GM21717 (cell line): ENCODE data around the gene MAN1C1.

Source experiments
- ATAC-seq: cut with Tn5 transposase; IDR thresholded peaks from one replicate; pipeline ENCODE4 v1.9.1; 2021; ENCODE audit warnings: mild to moderate bottlenecking, moderate library complexity; ENCODE audit not compliant: unreplicated experiment

The MAN1C1 gene

GRCh38 chr1:25675729-25676476 lies 59.3 kb downstream of the MAN1C1 start:
- peak; percentile 95 for ATAC-seq

DNA sequence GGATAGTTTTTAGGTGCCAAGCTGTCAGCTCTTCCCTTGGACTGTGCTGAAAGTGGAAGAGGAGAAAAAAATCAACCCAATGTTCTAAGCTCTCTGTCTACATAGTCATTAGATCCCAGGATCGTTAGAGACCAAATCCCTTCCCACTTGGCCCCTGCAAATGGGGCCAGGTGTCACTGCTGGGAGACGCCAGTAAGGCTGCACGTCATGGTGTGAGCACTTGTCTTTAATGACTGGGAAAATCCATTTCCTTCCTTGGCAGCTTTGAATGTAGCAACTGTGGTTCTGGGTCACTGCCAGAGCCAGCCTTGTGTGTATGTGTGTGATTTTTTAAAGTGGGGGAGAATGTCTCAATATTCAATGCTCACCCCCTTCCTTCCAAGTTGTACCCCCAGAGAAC lies 59.9 kb downstream of the MAN1C1 start:
- ATAC-seq, result no peak

DNA sequence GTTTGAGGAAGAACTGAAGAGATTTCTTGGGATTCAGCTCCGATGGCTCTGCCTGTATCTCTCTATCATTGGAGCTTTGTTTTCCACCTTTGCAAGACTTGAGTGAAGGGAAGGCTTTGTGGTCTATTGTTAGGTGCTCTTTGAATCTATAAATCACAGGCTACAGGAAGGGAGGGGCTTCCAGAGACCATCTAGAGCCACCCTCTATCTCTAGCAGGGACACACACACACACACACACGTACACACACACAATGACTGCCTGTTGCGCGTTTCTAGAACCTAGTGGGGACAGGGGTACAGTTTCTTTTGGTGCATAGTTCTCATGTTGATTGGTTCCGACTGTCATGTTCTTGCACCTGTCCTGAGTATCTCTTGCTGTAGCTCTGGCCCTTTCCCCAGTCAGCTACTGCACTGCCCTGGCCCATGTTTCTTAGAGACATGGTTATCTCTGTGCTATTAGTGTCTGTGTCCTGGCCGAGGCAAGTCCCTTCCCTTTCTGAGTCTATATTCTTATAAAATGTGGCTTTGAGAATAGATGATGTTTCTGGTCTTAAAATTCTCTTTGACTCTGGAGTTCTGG lies 60.7 kb downstream of the MAN1C1 start:
- ATAC-seq, result no peak

- ATAC-seq, result no peak
Measured at GRCh38 chr1:25679171-25679570, 62.6 kb downstream of the MAN1C1 start.

DNA sequence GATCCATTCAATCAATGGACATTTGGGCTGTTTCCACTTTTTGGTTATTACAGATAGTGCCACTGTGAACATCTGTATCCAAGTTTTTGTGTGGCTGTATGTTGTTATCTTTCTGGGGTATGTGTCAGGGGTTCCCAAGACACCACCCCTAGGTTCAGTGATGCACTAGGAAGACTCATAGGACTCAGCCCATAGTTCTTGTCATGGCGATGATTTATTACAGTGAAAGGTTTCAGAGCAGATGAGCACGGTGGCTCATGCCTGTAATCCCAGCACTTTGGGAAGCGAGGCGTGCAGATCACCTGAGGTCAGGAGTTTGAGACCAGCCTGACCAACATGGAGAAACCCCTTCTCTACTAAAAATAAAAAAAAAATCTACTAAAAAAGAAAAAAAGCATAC lies 64.1 kb downstream of the MAN1C1 start:
- ATAC-seq, result no peak

DNA sequence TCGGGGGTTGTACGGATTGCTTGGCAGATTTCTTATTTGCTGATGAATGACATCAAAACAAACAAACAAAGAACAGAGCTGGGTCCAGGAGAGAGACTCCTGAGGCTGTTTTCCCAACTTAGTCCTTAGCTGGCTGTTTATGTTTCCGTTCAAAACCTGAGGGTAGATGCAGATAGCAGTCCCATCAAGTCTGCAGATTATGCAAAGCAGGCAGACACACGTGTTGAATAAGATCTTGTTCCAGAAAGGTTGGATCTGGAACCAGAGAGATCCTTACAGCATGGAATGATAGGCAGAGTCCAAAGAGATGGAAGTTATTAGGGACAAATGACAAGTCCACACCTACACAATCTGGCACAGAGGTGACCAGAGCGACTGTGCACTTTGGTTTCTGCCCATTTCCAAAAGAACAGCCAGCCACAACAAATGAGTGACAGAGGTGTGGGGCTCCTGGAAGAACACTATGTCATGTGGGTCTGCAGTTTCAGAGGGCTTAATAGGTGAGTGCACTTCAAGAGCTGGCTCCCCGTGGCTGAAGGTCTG lies 65.5 kb downstream of the MAN1C1 start:
- ATAC-seq, result no peak

GRCh38 chr1:25683177-25683576 lies 66.6 kb downstream of the MAN1C1 start:
- no peak for ATAC-seq

DNA sequence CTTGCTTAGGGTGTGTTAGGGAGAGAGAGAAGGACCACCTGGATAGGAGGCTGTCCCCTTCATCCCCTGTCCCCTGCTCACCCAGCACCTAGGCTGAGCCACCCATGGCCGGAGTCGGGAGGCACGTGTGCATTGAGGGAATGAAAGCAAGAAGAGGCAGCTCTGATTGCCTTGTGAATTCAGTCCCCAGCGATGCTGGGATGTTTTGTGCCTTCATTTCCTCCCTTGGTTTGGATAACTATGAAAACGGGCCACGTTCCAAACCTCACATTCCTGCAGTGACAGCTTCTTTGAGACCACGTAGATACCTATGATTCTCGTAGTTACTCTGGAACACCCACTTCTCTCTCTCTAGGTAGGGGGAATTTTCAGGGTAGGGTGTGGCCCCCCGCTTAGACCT lies 67.1 kb downstream of the MAN1C1 start:
- ATAC-seq, result no peak

DNA sequence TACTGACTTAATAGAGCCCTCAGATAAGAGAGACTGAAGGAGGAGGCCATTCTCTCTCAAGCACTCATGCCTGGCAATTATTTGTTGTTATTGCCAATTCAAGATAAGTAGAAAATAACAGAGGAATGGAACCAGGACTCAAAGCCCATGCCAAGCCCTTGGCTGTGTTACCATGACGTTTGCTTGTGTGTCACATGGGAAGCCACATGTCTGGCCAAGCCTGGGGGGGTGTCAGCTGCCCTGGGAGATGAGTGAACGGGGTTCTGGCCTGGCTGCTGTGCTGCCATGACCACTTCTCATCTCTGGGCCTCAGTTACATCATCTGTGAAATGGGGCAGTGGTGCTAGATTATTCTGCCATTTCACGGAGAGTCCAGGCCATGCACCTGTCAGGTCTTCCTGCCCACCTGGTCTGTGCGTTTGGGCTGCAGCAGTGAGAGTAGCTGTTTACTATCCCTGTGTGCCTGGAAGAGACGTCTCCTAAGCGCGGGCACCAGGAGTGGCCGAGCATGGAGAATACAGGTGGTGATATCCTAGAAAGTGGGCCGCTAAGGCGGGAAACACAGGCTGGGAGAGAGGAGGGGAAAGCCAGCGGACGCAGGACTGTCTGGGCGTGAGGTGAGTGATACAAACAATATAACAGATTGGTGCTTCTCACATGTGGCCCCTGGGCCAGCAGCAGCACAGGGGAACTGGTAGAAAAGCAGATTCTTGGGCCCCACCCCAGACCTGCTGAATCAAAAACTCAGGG lies 67.8 kb downstream of the MAN1C1 start:
- no peak for ATAC-seq

DNA sequence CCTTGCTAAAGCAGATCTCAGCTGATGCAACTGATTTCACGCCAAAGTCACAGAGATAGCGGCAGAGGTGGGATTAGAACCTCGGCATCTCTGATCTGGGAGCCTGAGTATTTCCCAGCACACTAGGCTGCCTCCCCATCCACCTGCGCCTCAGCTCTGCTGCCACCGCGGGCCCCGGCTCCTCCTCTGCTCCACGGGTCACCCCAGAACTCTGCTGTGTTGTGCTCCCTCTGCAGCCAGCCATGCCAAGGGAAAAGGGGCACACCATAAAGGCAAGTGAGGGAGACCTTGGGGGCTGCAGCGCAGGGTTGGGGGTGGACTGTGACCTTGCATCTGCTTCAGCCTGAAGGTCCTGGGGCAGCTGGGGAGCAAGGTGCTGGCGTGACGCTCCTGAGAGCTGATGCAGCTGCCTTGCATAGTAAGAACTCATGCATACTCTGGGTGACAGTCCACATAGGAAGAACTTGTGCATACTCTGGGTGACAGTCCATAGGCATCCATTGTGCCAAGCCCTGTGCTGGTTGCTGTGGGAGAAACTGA lies 68.7 kb downstream of the MAN1C1 start:
- ATAC-seq, result no peak

DNA sequence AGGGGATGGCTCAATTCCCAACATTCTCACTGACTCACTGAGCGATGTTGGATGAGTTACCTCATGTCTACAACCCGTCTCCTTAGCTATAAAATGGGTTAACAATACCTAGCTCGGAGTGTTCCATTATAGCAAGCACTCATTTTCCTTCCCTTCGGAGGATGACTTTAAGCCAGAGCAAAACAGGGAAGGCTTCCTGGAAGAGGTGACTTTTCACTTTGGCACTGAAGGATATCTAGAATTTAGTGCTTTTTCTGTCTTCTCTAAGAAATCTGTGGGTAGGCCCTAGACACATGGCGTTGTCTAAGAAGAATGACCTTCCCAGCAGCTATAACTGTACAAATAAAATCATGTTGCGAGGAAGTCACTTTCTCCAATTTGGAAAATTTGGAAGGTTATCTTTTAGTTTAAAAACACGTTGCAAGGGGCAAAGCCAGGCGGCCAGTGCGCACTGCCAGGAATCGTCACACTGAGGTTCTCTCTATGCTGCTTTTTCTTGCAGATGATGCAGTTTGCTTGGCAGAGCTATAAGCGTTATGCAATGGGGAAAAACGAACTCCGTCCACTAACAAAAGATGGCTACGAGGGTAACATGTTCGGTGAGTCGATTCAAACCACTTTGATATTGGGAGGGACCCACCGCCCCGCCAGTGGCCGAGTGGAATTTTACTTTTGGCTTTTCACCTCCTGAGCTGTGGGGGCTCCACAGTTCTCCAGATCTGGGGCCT lies 69.5 kb downstream of the MAN1C1 start:
- no peak for ATAC-seq

GRCh38 chr1:25687221-25688017 lies 70.8 kb downstream of the MAN1C1 start:
- no peak for ATAC-seq

DNA sequence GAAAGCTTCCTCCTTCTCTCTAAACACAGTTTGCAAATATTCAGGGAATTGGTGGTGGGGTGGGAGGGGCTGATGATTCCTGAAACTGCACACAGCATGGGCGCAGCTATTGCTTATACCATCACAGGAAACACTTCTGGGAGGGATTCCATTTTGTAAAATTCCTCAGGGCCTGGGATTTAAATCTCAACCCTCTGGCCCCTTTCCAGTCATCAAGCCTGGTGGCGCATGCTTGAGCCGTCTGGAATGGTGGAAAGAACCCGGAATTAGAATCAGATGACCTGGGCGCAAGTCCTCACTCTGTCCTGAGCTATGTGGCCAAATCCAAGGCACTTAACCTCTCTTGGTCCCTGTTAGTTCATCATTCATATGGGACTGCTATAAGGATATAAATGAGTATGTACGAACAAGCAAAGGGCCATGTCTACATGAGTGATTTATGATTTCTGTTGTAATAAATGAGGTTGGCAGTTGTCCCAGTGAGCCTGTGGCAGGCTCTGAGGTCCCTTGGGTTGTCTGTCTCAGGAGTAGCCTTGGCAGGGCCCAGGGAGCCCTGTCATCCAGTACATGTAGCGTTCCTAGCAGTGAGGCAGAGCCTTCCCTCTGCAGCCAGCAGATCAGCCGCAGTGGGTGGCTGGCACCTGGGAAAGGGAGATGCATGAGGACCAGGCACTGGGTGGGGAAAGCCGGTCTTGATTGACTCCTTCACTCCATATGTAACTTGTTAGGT lies 72.0 kb downstream of the MAN1C1 start:
- no peak for ATAC-seq

DNA sequence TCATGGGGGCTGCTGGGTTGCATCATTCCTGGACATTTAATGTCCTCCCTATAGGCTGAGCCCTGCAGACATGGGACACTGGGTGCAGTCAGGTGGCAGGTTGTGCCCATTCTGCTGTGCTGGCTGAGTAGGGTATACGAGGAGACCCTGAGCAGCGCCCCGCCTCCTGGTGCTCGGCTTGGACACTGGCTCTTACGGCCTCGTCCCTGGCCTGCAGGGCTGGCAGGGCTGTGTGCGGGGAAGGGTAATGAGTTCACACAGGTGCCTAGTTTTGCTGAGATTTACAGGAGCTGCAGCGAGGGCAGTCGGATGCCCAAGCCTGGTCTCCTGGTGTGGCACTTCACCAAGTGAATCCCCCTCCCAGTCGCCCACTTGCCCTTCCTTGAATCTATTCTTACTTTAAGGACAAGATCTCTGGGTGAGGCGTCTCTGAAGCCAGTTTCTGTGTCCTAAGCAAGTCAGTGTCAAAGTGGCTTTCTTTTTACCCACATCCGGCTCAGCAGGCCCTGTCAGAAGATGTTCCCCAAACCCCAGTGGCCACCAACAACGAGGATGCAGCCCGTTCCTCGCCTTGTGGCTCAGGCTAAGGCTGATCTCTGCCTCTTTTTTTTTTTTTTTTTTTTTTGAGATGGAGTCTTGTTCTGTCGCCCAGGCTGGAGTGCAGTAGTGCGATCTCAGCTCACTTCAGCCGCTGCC lies 73.2 kb downstream of the MAN1C1 start:
- ATAC-seq, result no peak

DNA sequence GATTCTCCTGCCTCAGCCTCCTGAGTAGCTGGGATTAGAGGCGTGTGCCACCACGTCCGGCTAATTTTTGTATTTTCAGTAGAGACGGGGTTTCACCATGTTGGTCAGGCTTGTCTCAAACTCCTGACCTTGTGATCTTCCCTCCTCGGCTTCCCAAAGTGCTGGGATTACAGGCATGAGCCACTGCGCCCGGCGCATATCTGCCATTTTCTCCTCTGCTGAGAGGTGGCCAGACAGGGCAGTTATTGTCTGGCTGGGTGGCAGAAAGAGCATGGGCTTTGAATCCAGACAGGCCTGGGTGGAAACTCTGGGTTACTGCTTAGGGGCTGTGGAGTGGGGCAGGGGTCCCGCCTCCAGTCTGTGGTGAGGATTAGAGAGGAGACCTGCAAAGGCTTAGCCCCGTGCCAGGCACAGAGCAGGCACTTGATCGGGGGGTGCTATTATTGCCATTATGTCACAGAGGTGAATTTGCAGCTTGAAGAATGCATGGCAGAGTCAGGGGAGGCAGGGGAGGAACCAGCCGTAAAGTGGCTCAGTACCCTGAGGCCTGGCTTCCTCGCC lies 73.9 kb downstream of the MAN1C1 start:
- ATAC-seq, result no peak

DNA sequence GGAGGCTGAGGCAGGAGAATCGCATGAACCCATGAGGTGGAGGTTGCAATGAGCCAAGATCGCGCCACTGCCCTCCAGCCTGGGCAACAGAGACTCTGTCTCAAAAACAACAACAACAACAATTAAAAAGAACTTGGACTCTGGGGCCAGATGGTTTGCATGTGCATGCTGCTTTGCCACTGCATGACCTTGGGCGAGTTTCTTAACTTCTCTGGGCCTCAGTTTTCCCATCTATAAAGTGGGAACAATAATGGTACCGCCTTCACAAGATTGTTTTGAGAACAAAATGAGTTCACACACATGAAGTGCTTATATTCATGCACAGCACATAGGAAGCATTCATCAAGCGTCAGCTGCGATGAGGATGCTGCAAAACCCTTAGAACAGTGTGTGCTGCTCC lies 74.6 kb downstream of the MAN1C1 start:
- no peak for ATAC-seq

- no peak for ATAC-seq
Measured at GRCh38 chr1:25692560-25692959, 76.0 kb downstream of the MAN1C1 start.

- no peak for ATAC-seq
Measured at GRCh38 chr1:25694167-25695007, 77.8 kb downstream of the MAN1C1 start.
